ENCODE results near the gene NAPB. TPM values are rescaled to one million over a fixed set of nuclear protein-coding genes. Genes with fewer than 3 reads are reported as not detected.
A peak's percentile ranks its signal among the peaks of the same experiment; 100 is the strongest.

Gene NAPB
- total and polyA plus RNA-seq, 10 of the 15 experiments (the other 5 are each of a cell fraction or from before 2014, with no cell fraction given): 2.1 to 15.9 (median 7.2) TPM

DNA sequence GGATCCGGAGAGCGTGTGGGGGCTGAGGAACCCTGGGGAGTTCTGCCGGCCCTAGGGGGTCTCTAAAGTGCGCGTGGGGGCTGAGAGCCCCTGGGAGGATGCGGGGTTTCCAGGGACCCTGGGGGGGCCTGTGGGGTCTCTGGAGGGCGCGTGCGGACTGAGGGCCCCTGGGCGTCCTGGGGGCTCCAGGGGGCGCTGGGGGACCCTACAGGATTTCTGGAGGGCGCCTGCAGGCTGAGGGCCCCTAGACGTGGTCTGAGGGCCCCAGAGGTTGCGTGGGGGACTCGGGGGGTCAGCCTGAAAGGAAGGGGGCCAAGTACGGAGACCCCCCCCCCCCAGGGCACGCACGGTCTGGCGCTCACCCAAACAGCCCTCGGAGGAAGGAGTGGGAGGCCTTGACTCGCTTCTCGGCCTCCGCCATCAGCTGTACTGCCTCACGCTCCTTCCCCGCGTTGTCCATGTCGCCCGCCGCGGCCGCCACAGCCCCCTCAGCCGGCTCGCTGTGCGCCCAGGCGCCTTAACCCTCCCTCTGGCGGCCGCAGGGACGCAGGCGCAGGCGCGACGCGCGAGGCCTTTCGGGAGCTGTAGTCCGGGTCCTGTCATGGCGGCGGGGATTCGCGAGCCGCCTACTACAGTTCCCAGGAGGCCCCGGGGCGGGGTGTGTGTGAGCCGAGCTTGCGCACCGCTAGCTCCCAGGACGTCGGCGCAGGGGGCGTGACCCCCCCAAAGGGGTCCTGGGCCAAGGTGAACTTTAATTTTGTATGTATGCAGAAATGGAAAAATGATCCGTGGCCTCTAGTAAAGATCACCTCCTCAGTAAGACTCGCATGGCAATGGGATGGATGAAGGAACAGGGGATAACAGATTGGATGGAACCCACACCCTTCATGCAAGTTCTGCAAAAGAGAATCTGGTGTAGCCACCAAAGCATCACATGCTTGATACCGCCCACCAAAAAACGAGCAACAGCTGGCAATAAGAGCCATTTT is at the start of gene NAPB (continued):
- TF ChIP-seq, protein P1, sequence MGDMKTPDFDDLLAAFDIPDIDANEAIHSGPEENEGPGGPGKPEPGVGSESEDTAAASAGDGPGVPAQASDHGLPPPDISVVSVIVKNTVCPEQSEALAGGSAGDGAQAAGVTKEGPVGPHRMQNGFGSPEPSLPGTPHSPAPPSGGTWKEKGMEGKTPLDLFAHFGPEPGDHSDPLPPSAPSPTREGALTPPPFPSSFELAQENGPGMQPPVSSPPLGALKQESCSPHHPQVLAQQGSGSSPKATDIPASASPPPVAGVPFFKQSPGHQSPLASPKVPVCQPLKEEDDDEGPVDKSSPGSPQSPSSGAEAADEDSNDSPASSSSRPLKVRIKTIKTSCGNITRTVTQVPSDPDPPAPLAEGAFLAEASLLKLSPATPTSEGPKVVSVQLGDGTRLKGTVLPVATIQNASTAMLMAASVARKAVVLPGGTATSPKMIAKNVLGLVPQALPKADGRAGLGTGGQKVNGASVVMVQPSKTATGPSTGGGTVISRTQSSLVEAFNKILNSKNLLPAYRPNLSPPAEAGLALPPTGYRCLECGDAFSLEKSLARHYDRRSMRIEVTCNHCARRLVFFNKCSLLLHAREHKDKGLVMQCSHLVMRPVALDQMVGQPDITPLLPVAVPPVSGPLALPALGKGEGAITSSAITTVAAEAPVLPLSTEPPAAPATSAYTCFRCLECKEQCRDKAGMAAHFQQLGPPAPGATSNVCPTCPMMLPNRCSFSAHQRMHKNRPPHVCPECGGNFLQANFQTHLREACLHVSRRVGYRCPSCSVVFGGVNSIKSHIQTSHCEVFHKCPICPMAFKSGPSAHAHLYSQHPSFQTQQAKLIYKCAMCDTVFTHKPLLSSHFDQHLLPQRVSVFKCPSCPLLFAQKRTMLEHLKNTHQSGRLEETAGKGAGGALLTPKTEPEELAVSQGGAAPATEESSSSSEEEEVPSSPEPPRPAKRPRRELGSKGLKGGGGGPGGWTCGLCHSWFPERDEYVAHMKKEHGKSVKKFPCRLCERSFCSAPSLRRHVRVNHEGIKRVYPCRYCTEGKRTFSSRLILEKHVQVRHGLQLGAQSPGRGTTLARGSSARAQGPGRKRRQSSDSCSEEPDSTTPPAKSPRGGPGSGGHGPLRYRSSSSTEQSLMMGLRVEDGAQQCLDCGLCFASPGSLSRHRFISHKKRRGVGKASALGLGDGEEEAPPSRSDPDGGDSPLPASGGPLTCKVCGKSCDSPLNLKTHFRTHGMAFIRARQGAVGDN (IDR thresholded peaks at IDR 0.05): no peak
- 0 out of 2 replicates have a peak, but pooled peaks have one; percentile 24 for TF ChIP-seq BACH1 (IDR thresholded peaks at IDR 0.05; ENCODE audit: borderline replicate concordance)
- TF ChIP-seq KLF5 (IDR thresholded peaks at IDR 0.05; ENCODE audit: partially characterized antibody): no peak
- TF ChIP-seq NFIC (IDR thresholded peaks at IDR 0.05; ENCODE audit: low read depth, low read length): no peak
- no peak for TF ChIP-seq CBFB (IDR thresholded peaks at IDR 0.05; ENCODE audit: low read depth)
- TF ChIP-seq KDM1A (IDR thresholded peaks at IDR 0.05; ENCODE audit: borderline replicate concordance): no peak
- peak; percentile 98 for TF ChIP-seq IKZF1 (conservative IDR thresholded peaks at IDR 0.05)
- peak; percentile 79 for TF ChIP-seq MXI1 (IDR thresholded peaks at IDR 0.05; ENCODE audit: low read depth, low read length)
- TF ChIP-seq NR2C1 (IDR thresholded peaks at IDR 0.05): peak; percentile 71
- TF ChIP-seq EED (IDR thresholded peaks at IDR 0.05; ENCODE audit: low read depth): no peak
- TF ChIP-seq JUNB (IDR thresholded peaks at IDR 0.05): no peak
- no peak for TF ChIP-seq YBX1 (IDR thresholded peaks at IDR 0.05)
- TF ChIP-seq, protein P2, sequence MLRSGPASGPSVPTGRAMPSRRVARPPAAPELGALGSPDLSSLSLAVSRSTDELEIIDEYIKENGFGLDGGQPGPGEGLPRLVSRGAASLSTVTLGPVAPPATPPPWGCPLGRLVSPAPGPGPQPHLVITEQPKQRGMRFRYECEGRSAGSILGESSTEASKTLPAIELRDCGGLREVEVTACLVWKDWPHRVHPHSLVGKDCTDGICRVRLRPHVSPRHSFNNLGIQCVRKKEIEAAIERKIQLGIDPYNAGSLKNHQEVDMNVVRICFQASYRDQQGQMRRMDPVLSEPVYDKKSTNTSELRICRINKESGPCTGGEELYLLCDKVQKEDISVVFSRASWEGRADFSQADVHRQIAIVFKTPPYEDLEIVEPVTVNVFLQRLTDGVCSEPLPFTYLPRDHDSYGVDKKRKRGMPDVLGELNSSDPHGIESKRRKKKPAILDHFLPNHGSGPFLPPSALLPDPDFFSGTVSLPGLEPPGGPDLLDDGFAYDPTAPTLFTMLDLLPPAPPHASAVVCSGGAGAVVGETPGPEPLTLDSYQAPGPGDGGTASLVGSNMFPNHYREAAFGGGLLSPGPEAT (IDR thresholded peaks at IDR 0.05; ENCODE audit: low read depth): no peak
- peak; percentile 74 for TF ChIP-seq SREBF1 (IDR thresholded peaks at IDR 0.05; ENCODE audit: low read length)
- peak; percentile 92 for TF ChIP-seq PAX5 (IDR thresholded peaks at IDR 0.05; ENCODE audit: borderline replicate concordance, low read depth, low read length)
- TF ChIP-seq CHD2 (IDR thresholded peaks at IDR 0.05; ENCODE audit: borderline replicate concordance, low read depth, low read length): peak; percentile 56; the same call in 1 of the 2 replicates
- TF ChIP-seq RUNX3 (IDR thresholded peaks at IDR 0.05; ENCODE audit: low read length): peak; percentile 28
- TF ChIP-seq ZNF384 (IDR thresholded peaks at IDR 0.05; ENCODE audit: borderline replicate concordance, low read depth, low read length): no peak
- no peak for TF ChIP-seq GABPA (IDR thresholded peaks at IDR 0.05; ENCODE audit: low read depth)
- TF ChIP-seq ZSCAN29 (IDR thresholded peaks at IDR 0.05): no peak
- no peak for TF ChIP-seq RCOR1 (conservative IDR thresholded peaks at IDR 0.05; ENCODE audit: low read depth, low read length)
- no peak for TF ChIP-seq NFYB (IDR thresholded peaks at IDR 0.05; ENCODE audit: insufficient read depth, low read depth, low read length)
- no peak for TF ChIP-seq BCL11A (IDR thresholded peaks at IDR 0.05; ENCODE audit: low read depth, low read length)
- TF ChIP-seq, protein P3, sequence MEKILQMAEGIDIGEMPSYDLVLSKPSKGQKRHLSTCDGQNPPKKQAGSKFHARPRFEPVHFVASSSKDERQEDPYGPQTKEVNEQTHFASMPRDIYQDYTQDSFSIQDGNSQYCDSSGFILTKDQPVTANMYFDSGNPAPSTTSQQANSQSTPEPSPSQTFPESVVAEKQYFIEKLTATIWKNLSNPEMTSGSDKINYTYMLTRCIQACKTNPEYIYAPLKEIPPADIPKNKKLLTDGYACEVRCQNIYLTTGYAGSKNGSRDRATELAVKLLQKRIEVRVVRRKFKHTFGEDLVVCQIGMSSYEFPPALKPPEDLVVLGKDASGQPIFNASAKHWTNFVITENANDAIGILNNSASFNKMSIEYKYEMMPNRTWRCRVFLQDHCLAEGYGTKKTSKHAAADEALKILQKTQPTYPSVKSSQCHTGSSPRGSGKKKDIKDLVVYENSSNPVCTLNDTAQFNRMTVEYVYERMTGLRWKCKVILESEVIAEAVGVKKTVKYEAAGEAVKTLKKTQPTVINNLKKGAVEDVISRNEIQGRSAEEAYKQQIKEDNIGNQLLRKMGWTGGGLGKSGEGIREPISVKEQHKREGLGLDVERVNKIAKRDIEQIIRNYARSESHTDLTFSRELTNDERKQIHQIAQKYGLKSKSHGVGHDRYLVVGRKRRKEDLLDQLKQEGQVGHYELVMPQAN (conservative IDR thresholded peaks at IDR 0.05): 0 out of 2 replicates have a peak, but pooled peaks have one; percentile 24

Measured in GM12878 (cell line).